ENCODE data around the gene FBXO48. TPM values are rescaled to one million over a fixed set of nuclear protein-coding genes. Genes with fewer than 3 reads are reported as not detected.
"Not testable (repeated sequence)": the region's sequence is repeated elsewhere in the genome, so short reads cannot be mapped to it uniquely, and the experiment has no call there.

FBXO48 gene
- total RNA-seq, 4 donors from 2014 or later, result 0.98 to 2.2 (median 1.7) TPM

DNA sequence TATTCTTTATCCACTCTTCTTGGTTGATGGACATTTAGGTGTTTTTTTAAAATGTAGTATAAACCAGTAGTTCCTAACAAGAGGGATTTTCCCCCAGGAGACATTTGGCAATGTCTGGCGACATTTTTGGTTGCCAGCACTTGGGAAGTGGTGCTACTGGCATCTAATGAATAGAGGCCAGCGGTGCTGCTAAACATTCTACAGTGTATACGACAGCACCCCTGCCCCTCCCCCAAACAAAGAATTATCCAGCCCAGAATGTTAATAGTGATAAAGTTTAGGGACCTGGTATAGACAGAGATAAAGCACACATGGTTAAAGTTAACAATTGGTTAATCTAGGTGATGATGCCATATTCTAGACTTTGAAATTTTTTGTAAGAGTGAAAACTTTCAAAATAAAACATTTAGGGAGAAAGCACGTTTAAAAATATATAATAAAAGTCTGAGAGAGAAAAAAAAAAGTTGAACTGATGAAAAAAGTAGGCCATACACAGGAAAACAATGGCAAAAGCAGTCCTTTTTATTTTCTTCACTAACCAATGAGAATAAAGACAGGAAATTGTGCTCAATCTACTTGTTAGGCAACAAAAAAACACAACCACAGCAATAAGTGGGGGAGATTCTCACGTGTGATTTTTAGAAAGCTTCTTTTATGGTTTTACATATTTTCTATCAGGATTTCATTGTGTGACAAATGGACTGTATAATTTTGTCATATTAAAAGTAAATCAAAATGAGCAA, 14.8 kb downstream of the FBXO48 start:
- intact Hi-C loops (cut with DNase I; ENCODE audit: low total_unique reads), result no loop called here
- 64 to 67% methylated on average over 5 of the region's 5 CpGs for WGBS, 2 donors

DNA sequence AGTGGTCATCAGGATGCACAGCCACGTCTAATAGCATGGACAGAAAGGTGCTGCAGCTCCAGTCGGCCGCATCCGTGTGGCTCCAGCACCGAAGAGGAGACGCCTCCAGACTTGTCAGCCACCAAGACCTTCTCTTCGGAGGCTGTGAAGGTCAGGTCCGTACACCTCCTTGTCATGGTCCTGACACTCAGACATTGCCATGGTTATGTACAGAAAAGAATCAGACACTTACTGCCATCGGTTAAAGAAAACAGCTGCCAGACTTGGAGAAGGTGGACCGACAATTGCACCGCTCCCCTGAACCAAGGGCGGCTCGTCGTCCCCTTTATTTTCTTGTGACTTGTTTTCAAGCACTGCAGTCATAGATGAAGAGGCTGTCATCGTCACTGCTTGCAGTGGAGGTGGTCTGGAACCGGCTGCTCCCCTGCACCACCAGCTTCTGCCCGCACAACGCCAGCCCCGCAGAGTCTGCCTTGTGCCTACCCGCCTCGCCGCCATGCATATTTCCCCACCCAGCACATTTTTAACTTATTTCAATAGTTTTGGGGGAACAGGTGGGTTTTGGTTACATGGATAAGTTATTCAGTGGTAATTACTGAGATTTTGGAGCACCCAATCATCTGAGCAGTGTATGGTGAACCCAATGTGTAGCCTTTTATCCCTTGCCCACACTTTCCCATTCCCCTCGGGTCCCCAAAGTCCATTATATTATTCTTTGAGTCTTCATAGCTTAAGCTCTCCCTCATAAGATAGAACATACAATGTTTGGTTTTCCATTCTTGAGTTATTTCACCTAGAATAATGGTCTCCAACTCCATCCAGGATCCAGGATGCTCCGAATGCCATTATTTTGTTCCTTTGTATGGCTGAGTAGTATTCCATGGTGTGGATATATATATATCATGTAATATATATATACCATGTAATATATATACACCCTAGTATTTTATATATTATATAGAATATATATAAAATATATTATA, 18.1 kb downstream of the FBXO48 start:
- intact Hi-C loops (cut with DNase I; ENCODE audit: low total_unique reads), result no loop called here
- no peak for DNase-seq (ENCODE audit: low spot score in 2 of 2)
- no peak overlapping the region for H3K4me3 ChIP-seq (ENCODE audit: low read depth, poor library complexity, severe bottlenecking)
- TF ChIP-seq, protein P1, sequence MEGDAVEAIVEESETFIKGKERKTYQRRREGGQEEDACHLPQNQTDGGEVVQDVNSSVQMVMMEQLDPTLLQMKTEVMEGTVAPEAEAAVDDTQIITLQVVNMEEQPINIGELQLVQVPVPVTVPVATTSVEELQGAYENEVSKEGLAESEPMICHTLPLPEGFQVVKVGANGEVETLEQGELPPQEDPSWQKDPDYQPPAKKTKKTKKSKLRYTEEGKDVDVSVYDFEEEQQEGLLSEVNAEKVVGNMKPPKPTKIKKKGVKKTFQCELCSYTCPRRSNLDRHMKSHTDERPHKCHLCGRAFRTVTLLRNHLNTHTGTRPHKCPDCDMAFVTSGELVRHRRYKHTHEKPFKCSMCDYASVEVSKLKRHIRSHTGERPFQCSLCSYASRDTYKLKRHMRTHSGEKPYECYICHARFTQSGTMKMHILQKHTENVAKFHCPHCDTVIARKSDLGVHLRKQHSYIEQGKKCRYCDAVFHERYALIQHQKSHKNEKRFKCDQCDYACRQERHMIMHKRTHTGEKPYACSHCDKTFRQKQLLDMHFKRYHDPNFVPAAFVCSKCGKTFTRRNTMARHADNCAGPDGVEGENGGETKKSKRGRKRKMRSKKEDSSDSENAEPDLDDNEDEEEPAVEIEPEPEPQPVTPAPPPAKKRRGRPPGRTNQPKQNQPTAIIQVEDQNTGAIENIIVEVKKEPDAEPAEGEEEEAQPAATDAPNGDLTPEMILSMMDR (IDR thresholded peaks at IDR 0.05), result no peak
- TF ChIP-seq POLR2A (IDR thresholded peaks at IDR 0.05), result no peak
- 91% methylated on average over 23 to 24 of the region's 24 CpGs for WGBS, 2 donors

More for the DNA sequence above, 14.8 kb downstream of the FBXO48 start:
- no peak for DNase-seq (ENCODE audit: low spot score in 2 of 2)
- no peak overlapping the region for H3K4me3 ChIP-seq (ENCODE audit: low read depth, poor library complexity, severe bottlenecking)
- TF ChIP-seq, protein P1 (IDR thresholded peaks at IDR 0.05), result no peak
- no peak for TF ChIP-seq POLR2A (IDR thresholded peaks at IDR 0.05)

DNA sequence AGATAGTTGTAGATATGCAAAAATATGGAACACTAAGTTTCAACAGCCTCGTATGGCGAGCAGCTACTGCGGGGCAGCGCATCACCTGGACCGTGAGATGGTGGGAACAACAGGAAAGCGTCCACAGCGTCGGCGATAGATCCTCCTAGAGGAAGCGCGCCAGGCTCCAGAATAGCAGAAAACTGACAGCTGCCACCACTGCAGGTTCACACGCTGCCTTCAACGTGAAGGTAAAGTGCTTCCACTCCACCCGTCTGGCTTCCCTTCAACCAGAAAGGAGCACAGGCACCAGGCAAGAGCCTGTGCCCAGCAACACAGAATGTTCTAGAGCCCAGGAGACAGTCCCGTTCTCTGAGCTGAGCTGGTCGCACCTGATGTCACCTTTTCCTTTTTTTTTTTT, 20.0 kb downstream of the FBXO48 start:
- no peak for DNase-seq (ENCODE audit: low spot score in 2 of 2)
- no peak overlapping the region for H3K4me3 ChIP-seq (ENCODE audit: low read depth, poor library complexity, severe bottlenecking)
- 83 to 91% methylated on average over 16 of the region's 16 CpGs for WGBS, 2 donors
- TF ChIP-seq POLR2A (IDR thresholded peaks at IDR 0.05), result no peak
- TF ChIP-seq, protein P1 (IDR thresholded peaks at IDR 0.05), result no peak
- intact Hi-C loops (cut with DNase I; ENCODE audit: low total_unique reads), result no loop called here

DNA sequence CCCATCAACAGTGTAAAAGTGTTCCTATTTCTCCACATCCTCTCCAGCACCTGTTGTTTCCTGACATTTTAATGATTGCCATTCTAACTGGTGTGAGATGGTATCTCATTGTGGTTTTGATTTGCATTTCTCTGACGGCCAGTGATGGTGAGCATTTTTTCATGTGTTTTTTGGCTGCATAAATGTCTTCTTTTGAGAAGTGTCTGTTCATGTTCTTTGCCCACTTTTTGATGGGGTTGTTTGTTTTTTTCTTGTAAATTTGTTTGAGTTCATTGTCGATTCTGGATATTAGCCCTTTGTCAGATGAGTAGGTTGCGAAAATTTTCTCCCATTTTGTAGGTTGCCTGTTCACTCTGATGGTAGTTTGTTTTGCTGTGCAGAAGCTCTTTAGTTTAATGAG, 20.7 kb downstream of the FBXO48 start:
- intact Hi-C loops (cut with DNase I; ENCODE audit: low total_unique reads); DNase-seq (ENCODE audit: low spot score in 2 of 2); H3K4me3 ChIP-seq (ENCODE audit: low read depth, poor library complexity, severe bottlenecking): not testable (repeated sequence)
- WGBS, 2 donors, result 75 to 86% methylated on average over 3 of the region's 3 CpGs

DNA sequence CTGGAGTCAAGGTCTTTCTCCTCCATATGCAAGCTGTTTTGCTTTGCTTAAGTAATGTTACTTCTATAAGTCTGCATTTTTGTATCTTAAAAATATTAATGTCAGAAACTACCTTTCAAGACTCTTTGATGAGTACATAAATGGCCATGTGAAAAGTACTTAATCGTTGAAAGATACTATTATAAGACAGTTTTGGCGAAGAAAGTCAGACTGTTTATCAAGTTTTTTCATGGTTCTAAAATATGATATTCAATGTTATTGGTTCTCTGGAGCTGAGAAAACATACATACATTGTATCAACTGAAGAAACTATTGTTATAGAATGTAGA, 25.1 kb downstream of the FBXO48 start:
- 88 to 89% methylated on average over 2 of the region's 2 CpGs for WGBS, 2 donors
- TF ChIP-seq POLR2A (IDR thresholded peaks at IDR 0.05), result no peak
- TF ChIP-seq, protein P1 (IDR thresholded peaks at IDR 0.05), result no peak
- intact Hi-C loops (cut with DNase I; ENCODE audit: low total_unique reads), result loop anchor here (5.0 kb wide), 1 partner anchor 80 kb away; no protein-coding TSS in a partner anchor
- DNase-seq (ENCODE audit: low spot score in 2 of 2), result no peak
- H3K4me3 ChIP-seq (ENCODE audit: low read depth, poor library complexity, severe bottlenecking), result no peak overlapping the region
